GM23338 (cell line): ENCODE data around the gene CLK3. TPM values are rescaled to one million over a fixed set of nuclear protein-coding genes. Genes with fewer than 3 reads are reported as not detected.
"Not testable (repeated sequence)": the region's sequence is repeated elsewhere in the genome, so short reads cannot be mapped to it uniquely, and the experiment has no call there.

Experiments
- ATAC-seq: fragments of 200-7000 bp; cut with Tn5 transposase; 3 replicates; pipeline ENCODE4 v1.9.1; 2020
- DNase-seq: peaks from one replicate; pipeline ENCODE4 v3.0.0-alpha.2; 2015; ENCODE audit warnings: low spot score
- H2AFZ ChIP-seq: fragments of 200-600 bp; sonication (generic); 2 replicates; pipeline ENCODE4 v1.8.0; 2016; ENCODE audit warnings: antibody characterized with exemption, mild to moderate bottlenecking, moderate library complexity
- H3F3A ChIP-seq: fragments of 200-600 bp; sonication (generic); replicated peaks from 2 replicates; pipeline ENCODE4 v1.8.0; 2017; ENCODE audit warnings: antibody characterized with exemption, mixed run types, low read depth
- H3K27ac ChIP-seq: fragments of 200-600 bp; sonication (generic); 2 replicates; pipeline ENCODE4 v1.6.1; 2016; ENCODE audit warnings: low read depth
- H3K27me3 ChIP-seq: fragments of 200-600 bp; sonication (generic); 2 replicates; pipeline ENCODE4 v1.8.0; 2016; ENCODE audit warnings: mild to moderate bottlenecking, mixed run types, moderate library complexity; ENCODE audit not compliant: insufficient read depth
- H3K36me3 ChIP-seq: fragments of 200-600 bp; sonication (generic); 2 replicates; pipeline ENCODE4 v1.8.0; 2016; ENCODE audit warnings: mild to moderate bottlenecking; ENCODE audit not compliant: insufficient read depth
- H3K4me1 ChIP-seq: fragments of 200-600 bp; sonication (generic); 2 replicates; pipeline ENCODE4 v1.8.0; 2016; ENCODE audit warnings: mild to moderate bottlenecking, moderate library complexity; ENCODE audit not compliant: insufficient read depth
- H3K4me2 ChIP-seq: fragments of 200-600 bp; sonication (generic); 2 replicates; pipeline ENCODE4 v1.7.1; 2017; ENCODE audit warnings: mixed run types
- H3K4me3 ChIP-seq: fragments of 200-600 bp; sonication (generic); 2 replicates; pipeline ENCODE4 v1.6.1; 2016; ENCODE audit warnings: mixed run types
- H3K79me2 ChIP-seq: fragments of 200-600 bp; sonication (generic); replicated peaks from 2 replicates; pipeline ENCODE4 v1.8.0; 2017; ENCODE audit warnings: mild to moderate bottlenecking; ENCODE audit not compliant: insufficient read depth
- H3K9me2 ChIP-seq: fragments of 200-600 bp; sonication (generic); 2 replicates; pipeline ENCODE4 v1.8.0; 2017; ENCODE audit not compliant: insufficient read depth
- H4K20me1 ChIP-seq: fragments of 200-600 bp; sonication (generic); replicated peaks from 2 replicates; pipeline ENCODE4 v1.8.0; 2017; ENCODE audit warnings: mild to moderate bottlenecking; ENCODE audit not compliant: insufficient read depth
- H3K27ac Mint-ChIP-seq: 2 replicates; pipeline ENCODE4 v1.8.0; 2020; ENCODE audit warnings: inconsistent platforms, mild to moderate bottlenecking, moderate library complexity, mixed read lengths
- H3K27me3 Mint-ChIP-seq: 3 replicates; pipeline ENCODE4 v1.8.0; 2022; ENCODE audit warnings: low read depth, mild to moderate bottlenecking, moderate library complexity, mixed read lengths, inconsistent platforms; ENCODE audit not compliant: insufficient read depth, poor library complexity
- H3K36me3 Mint-ChIP-seq: 3 replicates; pipeline ENCODE4 v1.8.0; 2021; ENCODE audit warnings: low read depth, mild to moderate bottlenecking, inconsistent platforms, moderate library complexity, mixed read lengths
- H3K4me1 Mint-ChIP-seq: 3 replicates; pipeline ENCODE4 v1.8.0; 2020; ENCODE audit warnings: mild to moderate bottlenecking, inconsistent platforms, mixed read lengths
- H3K4me3 Mint-ChIP-seq: 3 replicates; pipeline ENCODE4 v1.8.0; 2021; ENCODE audit warnings: moderate library complexity, mild to moderate bottlenecking, inconsistent platforms, mixed read lengths
- H3K9me3 Mint-ChIP-seq: 3 replicates; pipeline ENCODE4 v1.8.0; 2020; ENCODE audit warnings: moderate library complexity, mild to moderate bottlenecking, inconsistent platforms, mixed read lengths
- CREB1 ChIP-seq: fragments of 250-450 bp; sonication (Bioruptor Pico); IDR thresholded peaks from 2 replicates; pipeline ENCODE4 v1.5.0; 2020; ENCODE audit warnings: low read depth, mild to moderate bottlenecking, moderate library complexity
- ZNF462 ChIP-seq: fragments of 250-450 bp; sonication (Bioruptor Pico); IDR thresholded peaks from 2 replicates; pipeline ENCODE4 v1.5.0; 2020; ENCODE audit warnings: mild to moderate bottlenecking, moderate library complexity
- polyA plus RNA-seq: library from polyadenylated mRNA; unstranded; fragments of >200 nt; fragmentation: Nextera tagmentation; extraction: Ambion mirVana; gene quantifications from 2 replicates; pipeline ENCODE4 v1.2.1, GENCODE V29; 2016
- total RNA-seq: library from RNA; depleted of rRNA; stranded (reverse); fragments of >200 nt; shearing (Covaris generic); gene quantifications from 2 replicates; pipeline ENCODE4 v1.2.3, GENCODE V29; 2014
- TF ChIP-seq, protein P1 (sequence below): IDR thresholded peaks from one replicate; pipeline ENCODE4 v1.6.1; 2018; ENCODE audit warnings: antibody characterized with exemption; ENCODE audit not compliant: unreplicated experiment

The CLK3 gene
- total and polyA plus RNA-seq, 2 experiments from 2014 or later, result 40.7 to 67.7 TPM

GRCh38 chr15:74657846-74658245 lies 42.2 kb downstream of the CLK3 start:
- no peaks in the 10 kb centered on the region for H3K4me1 ChIP-seq
- H3K79me2 ChIP-seq, result peaks cover 6% of the 10 kb centered on the region; the same call in 1 of the 2 replicates
- DNase-seq (no peak), ATAC-seq (no peak)
- no peak overlapping the region for H3K27ac ChIP-seq
- no peak overlapping the region for H2AFZ ChIP-seq
- Mint-ChIP-seq H3K27ac (no peak overlapping the region), H3K9me3 (no peaks in the 10 kb centered on the region), H3K4me3 (no peak overlapping the region), H3K36me3 (peaks cover 13% of the 10 kb centered on the region; the same call in 2 of the 3 replicates), H3K27me3 (no peaks in the 10 kb centered on the region), H3K4me1 (no peaks in the 10 kb centered on the region)
- no peaks in the 10 kb centered on the region for H3K27me3 ChIP-seq
- no peaks in the 10 kb centered on the region for H3F3A ChIP-seq
- peaks cover 9% of the 10 kb centered on the region; the same call in 1 of the 2 replicates for H3K36me3 ChIP-seq
- no peak overlapping the region for H3K4me3 ChIP-seq
- H4K20me1 ChIP-seq, result peaks cover 9% of the 10 kb centered on the region; the same call in 1 of the 2 replicates
- H3K9me2 ChIP-seq, result no peaks in the 10 kb centered on the region
- H3K4me2 ChIP-seq, result no peak overlapping the region
- TF ChIP-seq, protein P1, sequence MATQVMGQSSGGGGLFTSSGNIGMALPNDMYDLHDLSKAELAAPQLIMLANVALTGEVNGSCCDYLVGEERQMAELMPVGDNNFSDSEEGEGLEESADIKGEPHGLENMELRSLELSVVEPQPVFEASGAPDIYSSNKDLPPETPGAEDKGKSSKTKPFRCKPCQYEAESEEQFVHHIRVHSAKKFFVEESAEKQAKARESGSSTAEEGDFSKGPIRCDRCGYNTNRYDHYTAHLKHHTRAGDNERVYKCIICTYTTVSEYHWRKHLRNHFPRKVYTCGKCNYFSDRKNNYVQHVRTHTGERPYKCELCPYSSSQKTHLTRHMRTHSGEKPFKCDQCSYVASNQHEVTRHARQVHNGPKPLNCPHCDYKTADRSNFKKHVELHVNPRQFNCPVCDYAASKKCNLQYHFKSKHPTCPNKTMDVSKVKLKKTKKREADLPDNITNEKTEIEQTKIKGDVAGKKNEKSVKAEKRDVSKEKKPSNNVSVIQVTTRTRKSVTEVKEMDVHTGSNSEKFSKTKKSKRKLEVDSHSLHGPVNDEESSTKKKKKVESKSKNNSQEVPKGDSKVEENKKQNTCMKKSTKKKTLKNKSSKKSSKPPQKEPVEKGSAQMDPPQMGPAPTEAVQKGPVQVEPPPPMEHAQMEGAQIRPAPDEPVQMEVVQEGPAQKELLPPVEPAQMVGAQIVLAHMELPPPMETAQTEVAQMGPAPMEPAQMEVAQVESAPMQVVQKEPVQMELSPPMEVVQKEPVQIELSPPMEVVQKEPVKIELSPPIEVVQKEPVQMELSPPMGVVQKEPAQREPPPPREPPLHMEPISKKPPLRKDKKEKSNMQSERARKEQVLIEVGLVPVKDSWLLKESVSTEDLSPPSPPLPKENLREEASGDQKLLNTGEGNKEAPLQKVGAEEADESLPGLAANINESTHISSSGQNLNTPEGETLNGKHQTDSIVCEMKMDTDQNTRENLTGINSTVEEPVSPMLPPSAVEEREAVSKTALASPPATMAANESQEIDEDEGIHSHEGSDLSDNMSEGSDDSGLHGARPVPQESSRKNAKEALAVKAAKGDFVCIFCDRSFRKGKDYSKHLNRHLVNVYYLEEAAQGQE, result no peak

GRCh38 chr15:74661280-74661679 lies 45.6 kb downstream of the CLK3 start:
- H3K9me3 Mint-ChIP-seq, H3K36me3 ChIP-seq, H3K4me1 ChIP-seq, H3K4me3 ChIP-seq, H3K9me2 ChIP-seq, H3K4me2 ChIP-seq, H3K4me3 Mint-ChIP-seq, H3K27ac ChIP-seq, H3K36me3 Mint-ChIP-seq, H3K27me3 ChIP-seq, H2AFZ ChIP-seq, H3K27ac Mint-ChIP-seq, H3K27me3 Mint-ChIP-seq, H3K4me1 Mint-ChIP-seq, H3K79me2 ChIP-seq, H3F3A ChIP-seq, DNase-seq, ATAC-seq: not testable (repeated sequence)
- peaks cover 12% of the 10 kb centered on the region for H4K20me1 ChIP-seq

DNA sequence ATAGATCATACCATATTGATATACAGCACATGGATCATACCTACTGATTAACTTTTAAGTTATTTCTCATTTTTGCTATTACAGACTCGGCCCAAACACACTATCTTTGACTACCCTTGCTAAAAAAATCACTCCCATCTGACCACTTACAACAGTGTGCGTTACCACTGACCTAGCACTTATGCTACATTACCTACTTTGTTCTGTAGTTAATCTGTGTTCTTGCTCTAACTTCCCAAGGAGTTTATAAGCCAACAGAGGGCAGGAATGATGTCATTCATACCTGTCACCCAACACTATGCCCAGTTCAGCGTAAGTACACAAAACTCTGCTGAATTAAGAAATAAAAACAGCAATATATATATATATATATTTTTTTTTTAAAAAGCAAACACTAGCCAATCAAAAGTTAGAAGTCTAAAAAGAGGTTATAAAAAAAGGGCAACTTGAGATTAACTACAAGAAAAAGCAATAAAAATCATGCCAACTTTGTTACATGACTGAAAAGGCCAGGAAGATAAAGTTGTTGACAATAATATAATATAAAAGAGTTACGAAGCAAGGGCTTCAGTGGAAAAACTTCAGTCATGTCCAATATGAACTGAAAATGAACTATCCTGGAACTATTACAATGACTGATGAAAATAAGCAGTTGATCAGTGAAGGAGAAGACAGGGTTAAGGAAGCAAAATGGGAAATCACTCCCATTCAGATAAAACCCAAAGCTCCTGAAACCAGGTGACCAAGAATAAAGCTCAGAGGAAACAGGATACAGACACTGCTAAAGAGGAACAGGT lies 46.6 kb downstream of the CLK3 start:
- Histone ChIP-seq H3K4me3 (no peak overlapping the region), H4K20me1 (peaks cover 11% of the 10 kb centered on the region), H3K27ac (no peak overlapping the region), H3F3A (no peaks in the 10 kb centered on the region), H3K4me2 (no peak overlapping the region), H3K9me2 (no peaks in the 10 kb centered on the region), H3K36me3 (no peaks in the 10 kb centered on the region), H3K27me3 (no peaks in the 10 kb centered on the region), H3K79me2 (peaks cover 6% of the 10 kb centered on the region; the same call in 1 of the 2 replicates), H2AFZ (no peak overlapping the region), H3K4me1 (no peaks in the 10 kb centered on the region)
- no peak for ATAC-seq
- Mint-ChIP-seq H3K36me3 (no peaks in the 10 kb centered on the region), H3K27me3 (no peaks in the 10 kb centered on the region), H3K4me3 (no peak overlapping the region), H3K27ac (no peak overlapping the region), H3K4me1 (peaks cover 4% of the 10 kb centered on the region; the same call in 2 of the 3 replicates), H3K9me3 (no peaks in the 10 kb centered on the region)
- DNase-seq, result no peak
- no peak for TF ChIP-seq ZNF462
- no peak for TF ChIP-seq CREB1
